ENCODE data around the gene CUBN. TPM values are rescaled to one million over a fixed set of nuclear protein-coding genes. Genes with fewer than 3 reads are reported as not detected.

The CUBN gene
- total and polyA plus RNA-seq, 10 of the 15 experiments (the other 5 are each of a cell fraction or from before 2014, with no cell fraction given): under 0.01 to 0.14 (median 0.02) TPM; not detected in 6

- TF ChIP-seq TCF12 (IDR thresholded peaks at IDR 0.05; ENCODE audit: low read depth, low read length) (peak; percentile 77; the same call in 1 of the 2 replicates), EZH2 (IDR thresholded peaks at IDR 0.05; ENCODE audit: borderline replicate concordance, control insufficient read depth, low read depth, low read length) (no peak), SRF (IDR thresholded peaks at IDR 0.05; ENCODE audit: low read depth in 2 of 2, low read length in 2 of 2) (no peak), MYB (IDR thresholded peaks at IDR 0.05; ENCODE audit: borderline replicate concordance, low read depth, low read length) (no peak), NBN (IDR thresholded peaks at IDR 0.05) (no peak), CTCF (IDR thresholded peaks at IDR 0.05 in 2 of 3, conservative IDR thresholded peaks at IDR 0.05 in 1 of 3; ENCODE audit: control insufficient read depth in 2 of 3, extremely low read depth in 1 of 3, insufficient read depth in 1 of 3, low read depth in 3 of 3, low read length in 3 of 3) (no peak), LARP7 (IDR thresholded peaks at IDR 0.05) (no peak), ESRRA (IDR thresholded peaks at IDR 0.05; ENCODE audit: low read length) (no peak), TAF1 (IDR thresholded peaks at IDR 0.05; ENCODE audit: borderline replicate concordance, low read depth, low read length) (no peak), RAD21 (IDR thresholded peaks at IDR 0.05; ENCODE audit: insufficient read depth, low read depth, low read length) (no peak; the same call in 1 of the 2 replicates), GATAD2B (conservative IDR thresholded peaks at IDR 0.05; ENCODE audit: low read depth) (no peak), CREM (IDR thresholded peaks at IDR 0.05; ENCODE audit: low read depth) (0 out of 2 replicates have a peak, but pooled peaks have one; percentile 66), MEF2A (IDR thresholded peaks at IDR 0.05; ENCODE audit: insufficient read depth, low read depth, low read length) (0 out of 2 replicates have a peak, but pooled peaks have one; percentile 7), CHD2 (IDR thresholded peaks at IDR 0.05; ENCODE audit: borderline replicate concordance, low read depth, low read length) (no peak), IRF3 (IDR thresholded peaks at IDR 0.05) (no peak), TCF3 (IDR thresholded peaks at IDR 0.05; ENCODE audit: borderline replicate concordance, insufficient read depth, low read depth, low read length) (peak; percentile 54; the same call in 1 of the 2 replicates), HDAC2 (IDR thresholded peaks at IDR 0.05) (no peak), ZNF207 (IDR thresholded peaks at IDR 0.05; ENCODE audit: borderline replicate concordance) (no peak), RB1 (IDR thresholded peaks at IDR 0.05; ENCODE audit: borderline replicate concordance) (no peak), FOS (IDR thresholded peaks at IDR 0.05; ENCODE audit: borderline replicate concordance, extremely low read depth, insufficient read length) (no peak), ZZZ3 (IDR thresholded peaks at IDR 0.05; ENCODE audit: control insufficient read depth, insufficient read length, low read depth) (no peak), RAD51 (IDR thresholded peaks at IDR 0.05) (no peak), SIN3A (IDR thresholded peaks at IDR 0.05; ENCODE audit: low read depth, low read length) (no peak), SMARCA5 (IDR thresholded peaks at IDR 0.05) (no peak), RCOR1 (conservative IDR thresholded peaks at IDR 0.05; ENCODE audit: low read depth, low read length) (no peak), POLR2AphosphoS5 (IDR thresholded peaks at IDR 0.05; ENCODE audit: low read length) (no peak), RBBP5 (conservative IDR thresholded peaks at IDR 0.05) (no peak), USF1 (IDR thresholded peaks at IDR 0.05; ENCODE audit: borderline replicate concordance, extremely low read length, insufficient read depth, low read depth, low read length) (no peak), CBFB (IDR thresholded peaks at IDR 0.05; ENCODE audit: low read depth) (peak; percentile 85)
Observed at GRCh38 chr10:17023386-17024298, 106.0 kb downstream of the CUBN start (continued).

All from GM12878 (cell line).